Prostate gland (tissue), 2 donors: ENCODE data around the gene MBNL1.

Experiments used
- POLR2A ChIP-seq: fragments of 450-650 bp; IDR thresholded peaks from one replicate; pipeline ENCODE4 v1.6.1; 2016; ENCODE audit warnings: antibody characterized with exemption, mild to moderate bottlenecking
- POLR2AphosphoS5 ChIP-seq: sonication (generic); formaldehyde crosslinking; IDR thresholded peaks from one replicate; pipeline ENCODE4 v1.6.1; 2017; ENCODE audit warnings: antibody characterized with exemption
- TF ChIP-seq, protein P1 (sequence below), 4 experiments: fragments of 200-600 bp in 2 of 4; fragments of 450-650 bp in 2 of 4; sonication (generic) in 2 of 4; IDR thresholded peaks; 1 replicate in 3 of 4; 2 replicates in 1 of 4; pipeline ENCODE4 v1.5.1; 2016 to 2019; ENCODE audit warnings: antibody characterized with exemption in 4 of 4, mild to moderate bottlenecking in 2 of 4, moderate library complexity in 2 of 4

- TF ChIP-seq POLR2AphosphoS5 (no peak), POLR2A (no peak)
- TF ChIP-seq, protein P1, sequence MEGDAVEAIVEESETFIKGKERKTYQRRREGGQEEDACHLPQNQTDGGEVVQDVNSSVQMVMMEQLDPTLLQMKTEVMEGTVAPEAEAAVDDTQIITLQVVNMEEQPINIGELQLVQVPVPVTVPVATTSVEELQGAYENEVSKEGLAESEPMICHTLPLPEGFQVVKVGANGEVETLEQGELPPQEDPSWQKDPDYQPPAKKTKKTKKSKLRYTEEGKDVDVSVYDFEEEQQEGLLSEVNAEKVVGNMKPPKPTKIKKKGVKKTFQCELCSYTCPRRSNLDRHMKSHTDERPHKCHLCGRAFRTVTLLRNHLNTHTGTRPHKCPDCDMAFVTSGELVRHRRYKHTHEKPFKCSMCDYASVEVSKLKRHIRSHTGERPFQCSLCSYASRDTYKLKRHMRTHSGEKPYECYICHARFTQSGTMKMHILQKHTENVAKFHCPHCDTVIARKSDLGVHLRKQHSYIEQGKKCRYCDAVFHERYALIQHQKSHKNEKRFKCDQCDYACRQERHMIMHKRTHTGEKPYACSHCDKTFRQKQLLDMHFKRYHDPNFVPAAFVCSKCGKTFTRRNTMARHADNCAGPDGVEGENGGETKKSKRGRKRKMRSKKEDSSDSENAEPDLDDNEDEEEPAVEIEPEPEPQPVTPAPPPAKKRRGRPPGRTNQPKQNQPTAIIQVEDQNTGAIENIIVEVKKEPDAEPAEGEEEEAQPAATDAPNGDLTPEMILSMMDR (IDR thresholded peaks at IDR 0.05) = peak in 3 of 4 experiments; percentile 51 to 60 (median 52)
Observed at GRCh38 chr3:152471814-152472671, 203.3 kb downstream of the MBNL1 start.
